ENCODE results near the gene MFSD6L.

DNA sequence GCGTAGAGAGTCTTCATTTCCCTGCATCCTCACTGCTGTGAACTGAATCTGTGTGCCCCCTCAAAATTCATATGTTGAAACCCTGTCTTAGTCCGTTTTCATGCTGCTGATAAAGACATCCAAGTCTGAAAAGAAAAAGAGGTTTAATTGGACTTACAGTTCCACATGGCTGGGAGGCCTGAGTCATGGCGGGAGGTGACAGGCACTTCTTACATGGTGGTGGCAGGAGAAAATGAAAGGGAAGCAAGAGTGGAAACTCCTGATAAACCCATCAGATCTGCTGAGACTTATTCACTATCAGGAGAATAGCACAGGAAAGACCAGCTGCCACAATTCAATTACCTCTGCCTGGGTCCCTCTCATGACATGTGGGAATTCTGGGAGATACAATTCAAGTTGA, 51.4 kb downstream of the MFSD6L start:
- TF ChIP-seq, protein P1, sequence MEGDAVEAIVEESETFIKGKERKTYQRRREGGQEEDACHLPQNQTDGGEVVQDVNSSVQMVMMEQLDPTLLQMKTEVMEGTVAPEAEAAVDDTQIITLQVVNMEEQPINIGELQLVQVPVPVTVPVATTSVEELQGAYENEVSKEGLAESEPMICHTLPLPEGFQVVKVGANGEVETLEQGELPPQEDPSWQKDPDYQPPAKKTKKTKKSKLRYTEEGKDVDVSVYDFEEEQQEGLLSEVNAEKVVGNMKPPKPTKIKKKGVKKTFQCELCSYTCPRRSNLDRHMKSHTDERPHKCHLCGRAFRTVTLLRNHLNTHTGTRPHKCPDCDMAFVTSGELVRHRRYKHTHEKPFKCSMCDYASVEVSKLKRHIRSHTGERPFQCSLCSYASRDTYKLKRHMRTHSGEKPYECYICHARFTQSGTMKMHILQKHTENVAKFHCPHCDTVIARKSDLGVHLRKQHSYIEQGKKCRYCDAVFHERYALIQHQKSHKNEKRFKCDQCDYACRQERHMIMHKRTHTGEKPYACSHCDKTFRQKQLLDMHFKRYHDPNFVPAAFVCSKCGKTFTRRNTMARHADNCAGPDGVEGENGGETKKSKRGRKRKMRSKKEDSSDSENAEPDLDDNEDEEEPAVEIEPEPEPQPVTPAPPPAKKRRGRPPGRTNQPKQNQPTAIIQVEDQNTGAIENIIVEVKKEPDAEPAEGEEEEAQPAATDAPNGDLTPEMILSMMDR (IDR thresholded peaks at IDR 0.05; ENCODE audit: borderline replicate concordance, extremely low read depth, low read length, poor library complexity, severe bottlenecking) = no peak
- TF ChIP-seq EZH2 (IDR thresholded peaks at IDR 0.05; ENCODE audit: borderline replicate concordance, low read depth, low read length, severe bottlenecking) = no peak
